HG03159 (cell line): ENCODE results near the gene ITK.

ENCODE experiments used
- ATAC-seq: cut with Tn5 transposase; IDR thresholded peaks from one replicate; pipeline ENCODE4 v1.9.1; 2021; ENCODE audit warnings: mild to moderate bottlenecking, moderate library complexity; ENCODE audit not compliant: unreplicated experiment

ITK gene

GRCh38 chr5:157180374-157181264 lies at the start of gene ITK:
ITK (plus strand) TSS chr5:157180840; CDS start chr5:157180978, 138 bp downstream.
- ATAC-seq: no peak

- no peak for ATAC-seq
Measured at GRCh38 chr5:157130925-157131324, 49.7 kb upstream of the ITK start.

GRCh38 chr5:157132281-157132612 lies 48.4 kb upstream of the ITK start:
- no peak for ATAC-seq

- no peak for ATAC-seq
Measured at GRCh38 chr5:157137691-157138090, 42.9 kb upstream of the ITK start.

GRCh38 chr5:157142317-157143126 lies 38.1 kb upstream of the ITK start, which contains the start of gene MED7:
MED7 (minus strand) TSS chr5:157142865; CDS start chr5:157139431, 3,434 bp downstream.
- peak; percentile 100 for ATAC-seq

GRCh38 chr5:157143127-157143971 lies 37.3 kb upstream of the ITK start:
- ATAC-seq: peak; percentile 30

- ATAC-seq: peak; percentile 78
Measured at GRCh38 chr5:157148734-157149615, 31.7 kb upstream of the ITK start.

GRCh38 chr5:157150995-157151394 lies 29.6 kb upstream of the ITK start:
- ATAC-seq: no peak

- ATAC-seq: no peak
Measured at GRCh38 chr5:157155297-157155696, 25.3 kb upstream of the ITK start.

- no peak for ATAC-seq
Measured at GRCh38 chr5:157157293-157157891, 23.2 kb upstream of the ITK start.

GRCh38 chr5:157159209-157159751 lies 21.4 kb upstream of the ITK start:
- no peak for ATAC-seq

- ATAC-seq: no peak
Measured at GRCh38 chr5:157160001-157160400, 20.6 kb upstream of the ITK start.

- no peak for ATAC-seq
Measured at GRCh38 chr5:157161996-157162395, 18.6 kb upstream of the ITK start.

- no peak for ATAC-seq
Measured at GRCh38 chr5:157162919-157163510, 17.6 kb upstream of the ITK start.

- ATAC-seq: no peak
Measured at GRCh38 chr5:157164521-157164920, 16.1 kb upstream of the ITK start.

GRCh38 chr5:157165261-157165660 lies 15.4 kb upstream of the ITK start:
- no peak for ATAC-seq

- ATAC-seq: no peak
Measured at GRCh38 chr5:157165668-157166067, 15.0 kb upstream of the ITK start.

- ATAC-seq: no peak
Measured at GRCh38 chr5:157166214-157167213, 14.1 kb upstream of the ITK start, which contains the start of gene GARIN3. GARIN3 (minus strand) TSS chr5:157166264; CDS start chr5:157166168, 96 bp downstream.
